B cell (primary cell): ENCODE results near the gene TMEM134. TPM values are rescaled to one million over a fixed set of nuclear protein-coding genes. Genes with fewer than 3 reads are reported as not detected.

ENCODE experiments used
- ATAC-seq: fragments of 200-7000 bp; cut with Tn5 transposase; one replicate; pipeline ENCODE4 v1.10.0; 2021; ENCODE audit warnings: low read depth, mild to moderate bottlenecking, moderate number of reproducible peaks, moderate library complexity
- CTCF ChIA-PET: fragments of 350-600 bp; sonication (Branson Sonifier 250); formaldehyde crosslinking; loops from one replicate; lab custom pipeline; 2021; ENCODE audit warnings: antibody characterized with exemption, inconsistent platforms; lab: Charles Lee
- POLR2A ChIA-PET: fragments of 350-600 bp; sonication (Branson Sonifier 250); formaldehyde crosslinking; loops from one replicate; lab custom pipeline; 2021; ENCODE audit warnings: antibody characterized with exemption; lab: Charles Lee
- DNase-seq: peaks from one replicate; pipeline ENCODE4 v3.0.0; 2013
- H2AFZ ChIP-seq: 2 replicates; pipeline ENCODE4 v1.6.1; 2012; ENCODE audit warnings: mild to moderate bottlenecking, low read depth, low read length; ENCODE audit not compliant: insufficient read depth, poor library complexity, severe bottlenecking
- H3K27ac ChIP-seq, 2 donors: 1 replicate in 1 of 2; 2 replicates in 1 of 2; pipeline ENCODE4 v1.5.1; 2012 to 2013; ENCODE audit warnings: low read length in 2 of 2, mild to moderate bottlenecking in 2 of 2, moderate library complexity in 1 of 2
- H3K27me3 ChIP-seq, 4 experiments: fragments of 200-600 bp in 1 of 4; sonication (generic) in 1 of 4; replicated peaks in 1 of 4; 1 replicate in 2 of 4; 2 replicates in 2 of 4; pipeline versions ENCODE4 v1.6.1 to v1.7.0; 2013 to 2016; ENCODE audit warnings: low read length in 3 of 4, mild to moderate bottlenecking in 2 of 4, mixed read lengths in 1 of 4, moderate library complexity in 1 of 4; ENCODE audit not compliant: insufficient read depth in 4 of 4, control insufficient read depth in 3 of 4; ENCODE audit errors: control extremely low read depth in 1 of 4
- H3K36me3 ChIP-seq, 2 experiments: replicated peaks in 1 of 2; 1 replicate in 1 of 2; 2 replicates in 1 of 2; pipeline versions ENCODE4 v1.6.1 to v1.7.1; 2013; ENCODE audit warnings: low read length in 1 of 2; ENCODE audit not compliant: insufficient read depth in 2 of 2, control insufficient read depth in 1 of 2; ENCODE audit errors: control extremely low read depth in 1 of 2, extremely low read depth in 1 of 2
- H3K4me1 ChIP-seq, 2 donors: fragments of 200-600 bp in 1 of 2; sonication (generic) in 1 of 2; 1 replicate in 1 of 2; 2 replicates in 1 of 2; pipeline versions ENCODE4 v1.5.1 to v1.6.1; 2013 to 2017; ENCODE audit warnings: low read length in 2 of 2; ENCODE audit not compliant: control insufficient read depth in 2 of 2, insufficient read depth in 2 of 2
- H3K4me2 ChIP-seq: replicated peaks from 2 replicates; pipeline ENCODE3; 2012; ENCODE audit warnings: mild to moderate bottlenecking, low read depth, low read length; ENCODE audit not compliant: poor library complexity, severe bottlenecking
- H3K4me3 ChIP-seq, 5 experiments: fragments of 200-600 bp in 1 of 5; sonication (generic) in 1 of 5; 1 replicate in 3 of 5; 2 replicates in 2 of 5; pipeline versions ENCODE4 v1.5.1 to v1.7.0; 2011 to 2016; ENCODE audit warnings: low read length in 4 of 5, mild to moderate bottlenecking in 4 of 5, low read depth in 2 of 5, control low read depth in 1 of 5, moderate library complexity in 1 of 5; ENCODE audit not compliant: insufficient read depth in 1 of 5; ENCODE audit errors: control extremely low read depth in 1 of 5, extremely low read depth in 1 of 5
- H3K79me2 ChIP-seq: fragments of 200-600 bp; sonication (generic); one replicate; pipeline ENCODE4 v1.6.0; 2016; ENCODE audit warnings: low read length; ENCODE audit not compliant: control insufficient read depth, insufficient read depth
- H3K9ac ChIP-seq: fragments of 200-600 bp; sonication (generic); 2 replicates; pipeline ENCODE4 v1.6.1; 2017; ENCODE audit warnings: mild to moderate bottlenecking, low read length, moderate library complexity
- H3K9me3 ChIP-seq, 3 donors: one replicate each; pipeline versions ENCODE4 v1.6.1 to v1.7.1; 2013; ENCODE audit warnings: low read length in 2 of 3; ENCODE audit not compliant: control insufficient read depth in 2 of 3, insufficient read depth in 1 of 3; ENCODE audit errors: control extremely low read depth in 1 of 3
- H4K20me1 ChIP-seq: 2 replicates; pipeline ENCODE4 v1.6.0; 2012; ENCODE audit warnings: mild to moderate bottlenecking, low read length; ENCODE audit not compliant: insufficient read depth, control insufficient read depth, poor library complexity, severe bottlenecking
- H3K27ac Mint-ChIP-seq: one replicate; pipeline ENCODE4 v1.8.0; 2021; ENCODE audit warnings: mixed read lengths
- H3K27me3 Mint-ChIP-seq: one replicate; pipeline ENCODE4 v1.8.0; 2021; ENCODE audit warnings: mixed read lengths
- H3K4me1 Mint-ChIP-seq: one replicate; pipeline ENCODE4 v1.8.0; 2021; ENCODE audit warnings: mixed read lengths
- H3K4me3 Mint-ChIP-seq: one replicate; pipeline ENCODE4 v1.8.0; 2021; ENCODE audit warnings: mixed read lengths
- H3K9me3 Mint-ChIP-seq: one replicate; pipeline ENCODE4 v1.8.0; 2022; ENCODE audit warnings: mixed read lengths; ENCODE audit not compliant: insufficient read depth
- CTCF ChIP-seq: fragments of 200-600 bp; IDR thresholded peaks from one replicate; pipeline ENCODE4 v1.8.0; 2022; ENCODE audit warnings: antibody characterized with exemption, mild to moderate bottlenecking
- EZH2 ChIP-seq: IDR thresholded peaks from 2 replicates; pipeline ENCODE4 v1.6.1; 2012; ENCODE audit warnings: borderline replicate concordance, low read depth, mild to moderate bottlenecking, moderate library complexity, low read length; ENCODE audit not compliant: insufficient read depth, poor library complexity, severe bottlenecking
- WGBS: methylation state at CpG from one replicate; pipeline ENCODE4 v1.1.5; 2013; ENCODE audit warnings: missing lambda C conversion rate; ENCODE audit not compliant: insufficient coverage; 5-methylcytosine and 5-hydroxymethylcytosine counted together
- intact Hi-C: fragments of 100-400 bp; cut with micrococcal nuclease; formaldehyde crosslinking; loops from one replicate; pipeline ENCODE4 v1.10.0; 2022
- polyA plus RNA-seq: library from polyadenylated mRNA; depleted of rRNA; stranded (reverse); fragments of >200 nt; gene quantifications from 2 replicates; pipeline ENCODE4 v1.2.3, GENCODE V29; 2012
- total RNA-seq, 2 donors: library from RNA; stranded (reverse); fragments of 120-200 nt in 1 of 2; gene quantifications; 1 replicate in 1 of 2; 2 replicates in 1 of 2; pipeline versions ENCODE4 v1.2.3 to v1.2.4, GENCODE V29; 2013 to 2022

Gene TMEM134
- total and polyA plus RNA-seq, 2 donors (not counting 1 experiment from before 2014, with no cell fraction given), result 167 to 197 TPM

GRCh38 chr11:67500831-67501715, 32.0 kb upstream of the TMEM134 start:
- Mint-ChIP-seq H3K27me3 (no peaks in the 10 kb centered on the region), H3K4me1 (peaks cover 28% of the 10 kb centered on the region), H3K27ac (no peak overlapping the region), H3K4me3 (no peak overlapping the region), H3K9me3 (no peaks in the 10 kb centered on the region)
- 100% methylated on average over 3 of the region's 9 CpGs for WGBS
- Histone ChIP-seq H3K36me3 (peaks cover 0 to 66% of the 10 kb centered on the region in 2 experiments), H3K27me3 (no peaks in the 10 kb centered on the region), H2AFZ (no peak overlapping the region), H3K27ac (no peak overlapping the region), H3K4me2 (no peak overlapping the region), H3K79me2 (peaks cover 39% of the 10 kb centered on the region), H3K9me3 (no peaks in the 10 kb centered on the region), H3K9ac (no peak overlapping the region), H3K4me1 (peaks cover 18 to 25% of the 10 kb centered on the region in 2 donors), H4K20me1 (peaks cover 64% of the 10 kb centered on the region), H3K4me3 (no peak overlapping the region)
- ChIA-PET POLR2A (no interaction called here), CTCF (interaction anchor here (1.4 kb wide), 1 partner anchor 119 kb away, joined by 3 read pairs; no protein-coding TSS in a partner anchor)
- DNase-seq (no peak), ATAC-seq (no peak)
- TF ChIP-seq EZH2 (no peak), CTCF (no peak)
- intact Hi-C loops, result no loop called here

- CTCF ChIA-PET, result no interaction called here
- peaks cover 12 to 18% of the 10 kb centered on the region in 2 donors for H3K4me1 ChIP-seq
- ATAC-seq, result no peak
- no peak overlapping the region for H3K27ac ChIP-seq
- H3K4me3 Mint-ChIP-seq, result no peak overlapping the region
- no peak overlapping the region for H2AFZ ChIP-seq
- no peaks in the 10 kb centered on the region for H3K27me3 Mint-ChIP-seq
- no peaks in the 10 kb centered on the region for H3K27me3 ChIP-seq
- TF ChIP-seq CTCF, result no peak
- no peak for TF ChIP-seq EZH2
- no peak for DNase-seq
- H3K27ac Mint-ChIP-seq, result no peak overlapping the region
- H3K9ac ChIP-seq, result no peak overlapping the region
- peaks cover 0 to 72% of the 10 kb centered on the region in 2 experiments for H3K36me3 ChIP-seq
- no peak overlapping the region for H3K4me2 ChIP-seq
- no peaks in the 10 kb centered on the region for H3K9me3 Mint-ChIP-seq
- POLR2A ChIA-PET, result interaction anchor here (0.5 kb wide), 1 partner anchor 79 kb away, joined by 4 read pairs; no protein-coding TSS in a partner anchor
- peaks cover 22% of the 10 kb centered on the region for H3K4me1 Mint-ChIP-seq
- intact Hi-C loops, result no loop called here
- no CpG with 5 or more reads among the region's 1 CpG for WGBS
- H4K20me1 ChIP-seq, result peaks cover 60% of the 10 kb centered on the region
- H3K4me3 ChIP-seq, result no peak overlapping the region
- H3K79me2 ChIP-seq, result peaks cover 39% of the 10 kb centered on the region
- no peaks in the 10 kb centered on the region for H3K9me3 ChIP-seq
These were observed 31.4 kb upstream of the TMEM134 start for GRCh38 chr11:67500484-67500821.
